ENCODE results near the gene MMP19. TPM values are rescaled to one million over a fixed set of nuclear protein-coding genes. Genes with fewer than 3 reads are reported as not detected.
A peak's percentile ranks its signal among the peaks of the same experiment; 100 is the strongest.

Gene MMP19
- total and polyA plus RNA-seq, 2 of the 4 experiments (the other 2 are of a cell fraction): 9.9 to 34.7 TPM

DNA sequence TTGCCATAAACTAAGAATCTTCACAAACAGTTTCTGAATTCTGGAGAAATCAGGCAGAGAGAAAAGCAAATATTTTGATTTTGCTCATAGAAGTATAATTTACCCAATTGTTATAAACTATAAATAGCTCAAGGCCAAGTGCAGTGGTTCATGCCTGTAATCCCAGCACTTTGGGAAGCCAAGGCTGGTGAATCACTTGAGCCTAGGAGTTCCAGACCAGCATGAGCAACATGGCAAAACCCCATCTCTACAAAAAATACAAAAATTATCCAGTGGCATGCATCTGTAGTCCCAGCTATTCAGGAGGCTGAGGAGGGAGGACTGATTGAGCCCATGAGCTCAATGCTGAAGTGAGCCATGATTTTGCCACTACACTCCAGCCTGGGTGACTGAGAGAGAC is 19.6 kb upstream of the MMP19 start:
- Histone ChIP-seq H3K4me1 (ENCODE audit: control insufficient read depth, insufficient read depth, low read length) (no peaks in the 10 kb centered on the region), H3K18ac (ENCODE audit: low read depth, low read length) (no peak overlapping the region), H4K8ac (ENCODE audit: low read depth in 2 of 2, low read length in 2 of 2) (no peak overlapping the region), H3K14ac (replicated peaks; ENCODE audit: low read depth, low read length) (no peak overlapping the region), H2BK15ac (ENCODE audit: low read depth, low read length) (no peak overlapping the region), H2AFZ (replicated peaks; ENCODE audit: low read length, poor library complexity) (no peak overlapping the region), H3K23ac (ENCODE audit: low read depth, low read length) (no peak overlapping the region), H2BK5ac (ENCODE audit: low read depth, low read length, poor library complexity, severe bottlenecking) (no peak overlapping the region), H3K56ac (ENCODE audit: extremely low read depth, insufficient read depth, low read length) (no peak overlapping the region), H3K9me1 (ENCODE audit: insufficient read depth, low read length) (no peaks in the 10 kb centered on the region), H3K9ac (ENCODE audit: low read depth, low read length) (no peak overlapping the region), H2BK20ac (ENCODE audit: low read depth, low read length) (no peak overlapping the region), H3K4ac (ENCODE audit: low read depth, low read length) (no peak overlapping the region), H4K91ac (ENCODE audit: insufficient read depth, low read depth, low read length) (no peak overlapping the region), H3K27ac (ENCODE audit: insufficient read depth, low read length) (no peak overlapping the region), H3K27me3 (ENCODE audit: control insufficient read depth, insufficient read depth, low read length) (no peaks in the 10 kb centered on the region), H4K20me1 (ENCODE audit: insufficient read depth, low read length) (no peaks in the 10 kb centered on the region), H3K9me3 (ENCODE audit: control insufficient read depth, insufficient read depth, low read length) (no peaks in the 10 kb centered on the region; the same call in 1 of the 2 replicates), H3K4me2 (ENCODE audit: low read depth, low read length) (no peak overlapping the region), H3K79me1 (ENCODE audit: low read depth in 1 of 2, low read length in 2 of 2) (no peaks in the 10 kb centered on the region), H4K5ac (ENCODE audit: low read depth, low read length) (no peak overlapping the region), H2AK9ac (replicated peaks; ENCODE audit: low read depth, low read length, poor library complexity) (no peak overlapping the region), H3K36me3 (ENCODE audit: control insufficient read depth, insufficient read depth, low read length) (no peaks in the 10 kb centered on the region), H2AK5ac (ENCODE audit: low read depth, low read length) (no peak overlapping the region), H2BK120ac (ENCODE audit: low read depth, low read length) (no peak overlapping the region), H3K4me3 (ENCODE audit: insufficient read depth, low read depth, low read length) (no peak overlapping the region)
- intact Hi-C loops (cut with micrococcal nuclease) (no loop called here), in situ Hi-C loops (cut with MboI; ENCODE audit: low sequenced_read_pairs) (no loop called here), dilution Hi-C loops (cut with HindIII; ENCODE audit: low sequenced_read_pairs, unreplicated experiment) (no loop called here)
- ChIA-PET POLR2A (ENCODE audit: unreplicated experiment) (no interaction called here), CTCF (no interaction called here)
- TF ChIP-seq BHLHE40 (IDR thresholded peaks at IDR 0.05; ENCODE audit: low read depth, low read length): no peak
- no peak for TF ChIP-seq CEBPB (IDR thresholded peaks at IDR 0.05; ENCODE audit: low read depth, low read length)
- TF ChIP-seq SMC3 (IDR thresholded peaks at IDR 0.05; ENCODE audit: low read depth, low read length): no peak
- no peak for TF ChIP-seq RCOR1 (IDR thresholded peaks at IDR 0.05; ENCODE audit: insufficient replicate concordance, low read length)
- TF ChIP-seq ELK1 (IDR thresholded peaks at IDR 0.05; ENCODE audit: borderline replicate concordance, low read depth, low read length): no peak
- TF ChIP-seq RAD21 (IDR thresholded peaks at IDR 0.05; ENCODE audit: low read length): no peak
- TF ChIP-seq, protein P1, sequence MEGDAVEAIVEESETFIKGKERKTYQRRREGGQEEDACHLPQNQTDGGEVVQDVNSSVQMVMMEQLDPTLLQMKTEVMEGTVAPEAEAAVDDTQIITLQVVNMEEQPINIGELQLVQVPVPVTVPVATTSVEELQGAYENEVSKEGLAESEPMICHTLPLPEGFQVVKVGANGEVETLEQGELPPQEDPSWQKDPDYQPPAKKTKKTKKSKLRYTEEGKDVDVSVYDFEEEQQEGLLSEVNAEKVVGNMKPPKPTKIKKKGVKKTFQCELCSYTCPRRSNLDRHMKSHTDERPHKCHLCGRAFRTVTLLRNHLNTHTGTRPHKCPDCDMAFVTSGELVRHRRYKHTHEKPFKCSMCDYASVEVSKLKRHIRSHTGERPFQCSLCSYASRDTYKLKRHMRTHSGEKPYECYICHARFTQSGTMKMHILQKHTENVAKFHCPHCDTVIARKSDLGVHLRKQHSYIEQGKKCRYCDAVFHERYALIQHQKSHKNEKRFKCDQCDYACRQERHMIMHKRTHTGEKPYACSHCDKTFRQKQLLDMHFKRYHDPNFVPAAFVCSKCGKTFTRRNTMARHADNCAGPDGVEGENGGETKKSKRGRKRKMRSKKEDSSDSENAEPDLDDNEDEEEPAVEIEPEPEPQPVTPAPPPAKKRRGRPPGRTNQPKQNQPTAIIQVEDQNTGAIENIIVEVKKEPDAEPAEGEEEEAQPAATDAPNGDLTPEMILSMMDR (conservative IDR thresholded peaks at IDR 0.05; ENCODE audit: low read depth, low read length): no peak
- no peak for TF ChIP-seq MAFK (IDR thresholded peaks at IDR 0.05; ENCODE audit: low read depth, low read length)
- TF ChIP-seq, protein P2, sequence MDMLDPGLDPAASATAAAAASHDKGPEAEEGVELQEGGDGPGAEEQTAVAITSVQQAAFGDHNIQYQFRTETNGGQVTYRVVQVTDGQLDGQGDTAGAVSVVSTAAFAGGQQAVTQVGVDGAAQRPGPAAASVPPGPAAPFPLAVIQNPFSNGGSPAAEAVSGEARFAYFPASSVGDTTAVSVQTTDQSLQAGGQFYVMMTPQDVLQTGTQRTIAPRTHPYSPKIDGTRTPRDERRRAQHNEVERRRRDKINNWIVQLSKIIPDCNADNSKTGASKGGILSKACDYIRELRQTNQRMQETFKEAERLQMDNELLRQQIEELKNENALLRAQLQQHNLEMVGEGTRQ (IDR thresholded peaks at IDR 0.05; ENCODE audit: low read depth, low read length): no peak
- no peak for TF ChIP-seq FOS (IDR thresholded peaks at IDR 0.05; ENCODE audit: low read depth, low read length)
- no TSS peak for BruUV-seq (replicated peaks)
- ATAC-seq (ENCODE audit: low read depth) (no peak), DNase-seq (peak; percentile 33)
